ENCODE results near the gene UNK.
"Not testable (repeated sequence)": the region's sequence is repeated elsewhere in the genome, so short reads cannot be mapped to it uniquely, and the experiment has no call there.

Gene UNK

GRCh38 chr17:75773121-75773807, 11.3 kb upstream of the UNK start:
- DNase-seq, result no peak

GRCh38 chr17:75773808-75774470, 10.7 kb upstream of the UNK start:
- DNase-seq, result no peak

DNA sequence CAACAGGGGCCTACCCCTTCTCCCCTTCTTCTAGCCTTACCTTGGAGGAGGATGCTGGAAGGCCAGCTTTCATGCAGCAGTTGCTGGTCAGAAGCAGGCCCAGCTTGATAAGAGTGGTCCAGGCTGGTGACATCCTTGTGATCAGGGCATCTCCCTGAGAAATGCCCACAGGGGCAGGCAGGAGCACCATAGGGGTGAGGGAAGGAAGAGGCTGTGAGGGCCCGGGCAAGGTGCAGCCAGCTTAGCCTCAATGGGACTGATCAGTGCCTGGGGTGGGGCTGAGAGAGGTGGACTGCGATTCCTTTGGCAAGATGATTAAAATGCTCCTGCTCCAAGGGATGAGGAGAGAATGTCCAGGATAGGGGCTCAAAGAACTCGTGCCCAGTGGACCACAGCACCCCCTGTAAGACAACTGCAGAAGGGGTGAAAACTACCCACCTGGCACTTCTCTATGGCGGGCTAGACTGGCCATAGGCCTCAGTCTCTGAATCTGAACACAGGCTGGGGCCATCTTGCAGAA, 10.1 kb upstream of the UNK start:
- no peak for DNase-seq

DNA sequence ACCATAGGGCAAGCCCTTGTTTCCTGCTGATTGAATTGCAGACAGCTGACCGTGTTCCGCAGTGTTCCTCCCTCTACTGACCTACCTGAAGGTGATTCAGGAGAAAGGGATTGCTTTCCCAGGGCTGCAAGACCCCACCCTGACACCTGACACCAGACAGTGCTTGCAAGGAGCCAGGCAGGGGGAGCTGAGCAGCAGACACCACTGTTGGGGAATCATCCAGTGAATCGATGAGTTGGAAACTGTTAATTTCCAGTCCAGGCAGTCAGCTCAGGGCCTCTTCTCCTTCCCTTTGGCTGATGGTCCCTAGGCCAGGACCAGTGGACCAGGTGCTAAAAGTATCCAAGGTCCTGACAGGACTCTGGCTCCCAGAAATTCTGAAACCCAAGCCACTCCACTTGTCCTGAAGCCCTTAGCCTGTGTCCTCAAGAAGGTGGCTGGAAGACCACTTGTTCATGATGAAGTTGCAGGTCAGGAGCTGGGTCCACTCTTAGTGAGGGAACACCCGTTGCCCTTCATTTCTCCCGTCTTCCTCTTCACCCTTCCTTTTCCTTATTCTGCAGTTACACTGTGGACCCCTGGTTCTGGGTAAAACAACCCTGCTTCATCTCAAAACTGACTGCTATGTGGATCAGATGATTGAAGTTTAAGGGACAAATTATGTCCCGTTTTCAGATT, 9.5 kb upstream of the UNK start:
- no peak for DNase-seq

DNA sequence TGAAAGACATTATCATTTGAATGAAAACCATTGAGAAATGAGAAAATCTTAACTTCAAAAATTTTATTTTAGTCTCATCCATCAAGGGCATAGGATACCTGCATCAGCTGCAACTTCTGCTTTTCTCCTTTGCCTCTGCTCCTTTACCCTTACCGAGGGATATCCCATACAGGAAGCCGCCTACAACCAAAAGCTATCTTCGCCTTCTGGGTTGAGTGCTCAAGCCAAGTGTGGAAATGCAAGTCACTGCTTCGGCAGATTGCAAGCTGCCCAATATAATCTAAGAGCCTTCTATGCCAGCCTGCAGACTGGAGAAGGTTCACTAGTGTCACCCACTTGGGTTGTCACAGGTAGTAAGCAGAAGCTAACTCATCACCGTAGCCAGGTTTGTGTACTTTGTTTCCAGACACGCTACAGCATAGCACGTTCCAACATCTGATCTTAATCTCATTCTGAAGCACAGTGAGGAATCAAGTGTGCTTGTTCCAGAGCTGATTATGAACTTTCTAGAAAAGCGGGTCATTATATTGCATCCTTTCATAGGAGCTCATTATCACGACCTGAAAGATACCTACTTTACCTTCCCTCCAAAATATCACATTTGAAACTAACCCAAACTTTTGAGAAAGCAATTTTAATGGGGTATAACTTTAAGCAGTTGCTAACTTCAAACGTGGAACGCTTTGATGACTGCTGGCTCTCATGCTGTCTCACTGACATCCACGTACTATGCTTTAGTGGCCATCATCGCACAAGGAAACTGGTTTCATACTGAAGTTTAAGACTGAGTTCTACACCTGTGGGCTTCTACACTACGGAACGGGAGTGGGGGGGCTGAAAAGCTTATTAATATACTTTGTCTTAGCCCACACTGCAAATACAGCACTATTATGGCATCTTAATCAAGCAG, 8.0 kb upstream of the UNK start:
- DNase-seq, result peak in 2 of 56 donors; percentile 26 to 28

- DNase-seq, result no peak
Observed at GRCh38 chr17:75777296-75777922, 7.2 kb upstream of the UNK start.

DNA sequence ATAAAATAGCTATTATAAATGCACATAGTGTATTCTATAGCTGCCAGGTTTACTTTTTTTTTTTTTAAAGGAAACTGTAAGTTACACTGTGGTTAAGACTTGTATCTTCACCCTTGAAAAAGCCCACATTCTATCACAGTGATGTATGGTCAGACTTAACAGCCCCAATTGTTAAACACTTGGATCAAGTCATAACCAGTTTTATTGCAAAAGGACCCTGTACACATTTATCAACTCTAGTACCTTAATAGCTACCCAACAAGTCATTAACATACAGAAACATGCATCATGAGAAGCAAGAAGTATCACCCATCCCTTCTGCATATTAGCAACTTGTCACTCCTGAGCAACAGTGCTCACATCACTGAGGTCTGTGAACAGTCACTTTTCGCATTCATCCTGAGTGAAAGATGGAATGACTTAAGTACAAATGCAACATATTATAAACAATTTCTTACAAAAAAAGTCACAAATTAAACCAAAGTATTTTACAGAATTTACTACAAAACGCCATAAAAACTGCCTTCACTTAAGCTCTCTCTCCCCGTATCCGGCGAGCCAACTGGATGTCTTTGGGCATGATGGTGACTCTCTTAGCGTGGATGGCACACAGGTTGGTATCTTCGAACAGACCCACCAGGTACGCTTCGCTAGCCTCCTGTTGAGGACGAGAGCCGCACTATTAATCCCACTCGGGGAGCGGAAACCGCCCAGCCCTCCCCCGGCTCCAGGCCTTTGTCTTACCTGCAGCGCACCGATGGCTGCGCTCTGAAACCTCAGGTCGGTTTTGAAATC, 6.3 kb upstream of the UNK start:
- not testable (repeated sequence) for DNase-seq

DNA sequence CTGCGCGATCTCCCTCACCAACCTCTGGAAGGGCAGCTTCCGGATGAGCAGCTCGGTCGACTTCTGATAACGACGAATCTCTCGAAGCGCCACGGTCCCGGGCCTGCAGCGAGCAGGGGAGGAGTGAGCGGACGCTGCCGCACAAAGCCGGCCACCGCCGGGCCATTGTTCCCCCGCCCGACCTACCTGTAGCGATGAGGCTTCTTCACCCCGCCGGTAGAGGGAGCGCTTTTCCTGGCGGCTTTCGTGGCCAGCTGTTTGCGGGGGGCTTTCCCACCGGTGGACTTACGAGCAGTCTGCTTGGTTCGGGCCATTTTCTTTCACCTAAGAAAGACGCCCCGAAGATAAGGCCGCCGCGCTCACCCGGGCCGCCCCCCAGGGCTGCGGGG, 5.8 kb upstream of the UNK start:
- peak in 1 of 56 donors; percentile 56 for DNase-seq

DNA sequence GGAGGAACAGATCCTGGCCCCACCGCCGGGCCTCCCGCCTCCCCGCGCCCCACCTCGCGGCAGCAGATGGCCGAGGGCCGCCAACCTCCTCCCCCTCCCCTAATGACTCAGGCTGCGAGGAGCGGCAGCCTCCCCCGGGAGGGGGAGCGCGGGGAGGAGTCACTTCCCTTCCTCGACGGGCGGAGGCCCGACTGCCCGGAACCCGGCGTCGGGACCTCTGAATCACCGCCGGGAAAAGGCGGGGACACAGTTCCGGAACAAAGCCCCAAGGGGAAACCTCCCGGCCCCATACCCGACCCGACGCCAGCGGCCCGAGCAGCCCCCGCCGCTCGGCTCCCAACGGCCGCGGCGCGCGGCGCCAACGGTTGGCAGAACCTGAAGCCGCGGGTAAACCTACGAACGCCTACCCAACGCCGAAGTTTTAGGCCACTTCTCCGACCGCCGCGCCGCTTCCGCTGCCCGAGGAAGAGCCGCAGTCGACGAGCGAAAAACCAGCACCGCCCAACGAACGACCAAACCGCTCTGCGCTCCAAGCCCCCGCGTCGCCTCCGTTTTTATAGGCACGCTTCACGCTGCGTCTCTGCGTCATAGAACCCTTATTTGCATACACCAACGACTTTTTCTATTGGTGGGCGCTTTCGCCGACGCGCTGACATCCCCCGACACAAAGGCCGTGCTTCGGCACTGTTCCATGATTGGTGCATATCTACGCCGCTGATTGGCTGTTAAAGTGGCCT, 5.2 kb upstream of the UNK start:
- DNase-seq, result peak; percentile 49 to 99 (median 96)

DNA sequence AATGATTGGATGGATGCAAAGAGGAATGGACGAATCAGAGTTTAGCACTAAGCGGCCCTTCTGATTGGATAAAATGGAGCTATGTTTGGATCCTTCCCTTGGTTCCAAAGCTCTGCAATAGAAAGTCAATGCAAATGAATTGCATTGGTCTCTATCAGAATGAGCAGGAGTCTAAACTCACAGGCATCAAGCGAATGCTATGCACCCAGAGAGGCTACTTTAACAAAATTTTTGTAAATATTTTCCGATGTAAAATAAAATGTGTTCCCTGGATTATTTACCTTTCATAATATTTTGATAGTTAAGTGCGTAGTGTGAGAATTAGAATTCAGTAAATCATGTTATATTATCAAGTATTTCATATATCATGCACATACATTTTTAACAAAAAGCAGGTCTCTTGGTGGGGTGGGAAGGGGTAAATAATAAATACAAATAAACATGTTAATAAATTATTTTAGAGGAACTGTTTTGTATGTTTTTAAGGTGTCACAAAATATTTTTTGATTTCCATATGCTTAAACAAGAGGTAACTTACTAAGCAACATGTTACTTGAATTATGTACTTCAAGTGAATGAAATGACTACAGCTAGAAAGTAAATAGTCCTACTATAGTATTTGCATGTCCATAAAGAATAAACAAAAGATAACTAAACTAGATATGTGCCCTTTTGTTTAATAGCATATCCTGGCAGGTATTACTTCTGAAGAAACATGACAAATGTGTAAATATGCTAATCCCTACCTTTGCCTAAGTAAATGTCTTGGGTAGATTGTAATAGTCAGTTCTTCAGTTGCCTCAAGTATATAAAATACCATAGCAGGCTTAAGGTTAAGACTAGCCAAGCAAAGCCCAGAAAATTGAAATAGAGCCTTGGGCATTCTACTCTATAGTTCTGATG, 4.4 kb upstream of the UNK start:
- DNase-seq, result no peak

DNA sequence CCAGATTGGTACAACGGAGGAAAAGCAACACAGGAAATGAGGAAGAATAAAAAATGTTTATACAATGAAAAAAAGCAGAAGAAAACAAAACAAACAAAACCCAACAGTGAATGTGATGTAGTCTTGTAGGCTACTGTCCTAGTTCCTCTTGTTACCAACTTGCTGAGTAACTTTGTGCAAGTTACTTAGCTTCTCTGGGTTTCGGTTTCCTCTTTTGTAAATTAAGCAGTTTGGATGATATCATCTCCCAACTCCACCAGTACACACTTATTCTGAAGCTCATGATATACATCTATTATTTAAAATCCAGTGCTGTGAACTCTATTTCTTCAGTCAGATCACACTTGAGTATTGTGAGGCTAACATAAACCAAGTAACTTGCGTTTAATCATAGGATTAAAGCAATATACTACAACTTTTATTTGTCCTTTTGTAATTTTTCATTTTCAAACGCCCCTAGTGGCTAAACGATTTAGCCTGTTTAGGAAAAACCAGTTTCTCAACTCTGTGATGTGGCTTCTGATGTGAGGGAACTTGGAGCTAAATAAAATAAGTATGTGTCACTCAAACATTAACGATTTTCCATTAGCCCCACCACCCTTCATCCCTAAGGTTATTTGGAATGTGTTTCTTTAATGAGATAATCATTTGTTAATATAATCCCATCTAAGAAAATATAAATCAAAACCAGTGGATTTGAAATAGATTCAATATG, 1.4 kb upstream of the UNK start:
- DNase-seq, result no peak

- peak in 10 of 56 donors; percentile 29 to 73 (median 58) for DNase-seq
Observed at GRCh38 chr17:75783803-75784472, 668 bp upstream of the UNK start.

GRCh38 chr17:75785016-75785890, 647 bp downstream of the UNK start:
- DNase-seq, result peak in 52 of 56 donors; percentile 64 to 99 (median 91)

DNA sequence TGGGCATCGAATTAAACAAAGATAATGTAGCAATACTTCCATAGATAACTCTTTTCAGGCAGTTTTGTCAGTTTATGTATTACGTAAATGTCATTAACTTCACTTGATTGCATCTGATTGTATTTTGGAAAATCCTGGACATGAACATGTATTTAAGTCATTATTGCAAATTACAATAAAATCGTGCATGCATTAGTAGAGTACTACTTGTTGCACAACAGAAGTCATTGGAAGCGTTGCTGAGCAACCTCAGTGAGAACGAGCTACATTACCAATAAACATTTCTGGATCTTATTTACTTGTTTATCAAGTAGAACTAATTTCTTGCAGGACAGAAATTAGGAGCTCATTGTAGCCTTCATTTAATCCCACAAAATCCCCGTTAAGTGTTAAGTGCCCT, 6.6 kb downstream of the UNK start:
- no peak for DNase-seq

DNA sequence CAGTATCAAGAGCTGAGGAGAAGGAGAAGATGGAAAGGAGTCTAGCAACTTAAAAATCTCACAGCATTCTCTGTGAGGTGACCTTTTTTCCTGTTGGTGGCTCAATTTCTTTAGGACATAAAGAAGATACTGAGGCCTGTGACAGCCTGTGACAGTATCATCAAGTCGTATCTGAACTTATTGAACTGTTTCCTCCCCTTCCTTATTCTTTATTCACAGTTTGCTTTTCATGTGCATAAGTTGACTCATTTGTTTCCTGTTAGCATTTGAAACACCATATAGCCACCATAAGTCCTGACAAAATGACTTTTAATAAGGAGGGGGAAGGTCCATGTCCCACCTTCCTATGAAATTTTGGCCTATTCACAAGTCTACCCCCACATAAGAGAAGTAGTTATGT, 8.9 kb downstream of the UNK start:
- no peak for DNase-seq
